GM18907 (cell line): ENCODE results near the gene FRMD4A.

ENCODE experiments used
- ATAC-seq: cut with Tn5 transposase; IDR thresholded peaks from one replicate; pipeline ENCODE4 v1.9.1; 2021; ENCODE audit warnings: mild to moderate bottlenecking, moderate library complexity; ENCODE audit not compliant: unreplicated experiment

The FRMD4A gene

DNA sequence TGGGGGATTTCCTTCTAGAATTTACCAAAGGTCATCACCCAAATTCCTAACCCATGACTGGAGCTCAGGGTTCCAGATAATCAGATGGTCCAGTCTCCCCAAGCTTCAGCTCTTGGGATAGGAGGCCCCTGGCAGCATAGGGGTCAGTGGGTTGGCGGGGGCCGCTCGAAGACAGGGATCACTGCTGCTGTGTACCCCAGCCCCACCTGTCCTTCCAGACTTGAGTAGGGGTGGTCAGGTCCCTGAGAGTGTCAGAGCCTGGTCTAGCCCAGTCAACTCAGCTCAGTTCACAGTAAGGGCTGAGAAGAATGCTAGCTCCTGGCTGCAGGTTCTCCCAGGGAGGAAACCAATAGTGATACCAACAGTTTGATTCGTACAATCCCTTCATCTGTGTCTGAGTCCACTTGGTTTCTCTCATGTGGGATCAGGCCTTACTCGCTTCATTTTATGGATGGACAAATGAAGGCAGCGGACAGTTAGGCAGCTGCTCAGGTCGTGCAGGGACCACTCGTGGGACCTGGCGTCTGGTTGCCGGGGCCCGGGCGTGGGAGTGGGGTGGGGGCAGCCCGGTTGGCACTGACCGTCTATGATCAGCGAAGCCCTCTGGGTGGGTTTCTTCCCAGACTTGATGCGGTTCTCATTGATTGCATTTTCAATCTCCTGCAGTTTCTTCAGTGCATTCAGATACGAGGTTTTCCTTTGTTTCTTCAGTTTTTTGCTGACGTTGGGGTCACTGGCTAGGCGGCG lies 665.0 kb downstream of the FRMD4A start:
- no peak for ATAC-seq

- no peak for ATAC-seq
These were observed 669.5 kb downstream of the FRMD4A start for GRCh38 chr10:13661256-13661655.

DNA sequence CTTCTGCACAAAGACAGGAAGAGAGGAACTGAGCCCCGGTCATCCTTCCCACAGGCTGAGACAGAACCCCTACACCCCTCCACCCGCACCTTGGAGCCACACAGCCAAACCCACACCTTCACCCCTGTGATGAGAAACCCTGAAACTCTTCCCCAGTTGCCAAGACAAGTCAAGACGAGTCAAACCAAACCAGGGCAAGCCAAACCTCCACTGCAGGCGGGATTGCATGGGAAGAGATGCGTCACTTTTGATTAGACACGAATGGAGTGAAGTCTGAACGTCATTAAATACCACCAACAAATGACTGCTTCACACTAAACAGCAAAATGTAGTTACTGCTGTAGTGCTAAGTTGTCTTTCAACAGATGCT lies 670.2 kb downstream of the FRMD4A start:
- no peak for ATAC-seq

- peak; percentile 52 for ATAC-seq
These were observed 670.7 kb downstream of the FRMD4A start for GRCh38 chr10:13659887-13660550.

GRCh38 chr10:13658871-13659685 lies 671.6 kb downstream of the FRMD4A start:
- ATAC-seq, result no peak

DNA sequence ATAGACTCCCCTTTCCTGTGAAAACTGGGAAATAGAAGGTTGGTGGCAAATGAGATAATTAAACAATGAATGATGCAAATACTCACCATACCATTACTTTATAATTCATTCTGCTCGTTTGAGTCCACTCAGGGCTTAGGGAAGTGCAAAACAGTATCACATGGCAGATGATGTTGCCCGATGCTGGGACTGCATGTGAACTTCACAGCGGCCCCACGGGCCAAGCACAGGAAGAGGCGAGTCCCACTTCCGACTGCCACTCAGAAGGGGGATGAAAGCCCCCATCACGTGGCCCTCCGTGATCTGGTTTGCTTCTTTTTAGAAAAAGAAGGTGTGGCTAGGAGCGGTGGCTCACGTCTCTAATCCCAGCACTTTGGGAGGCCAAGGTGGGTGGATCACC lies 672.5 kb downstream of the FRMD4A start:
- no peak for ATAC-seq

GRCh38 chr10:13657101-13657680 lies 673.5 kb downstream of the FRMD4A start:
- no peak for ATAC-seq

GRCh38 chr10:13656337-13657100 lies 674.2 kb downstream of the FRMD4A start:
- no peak for ATAC-seq

DNA sequence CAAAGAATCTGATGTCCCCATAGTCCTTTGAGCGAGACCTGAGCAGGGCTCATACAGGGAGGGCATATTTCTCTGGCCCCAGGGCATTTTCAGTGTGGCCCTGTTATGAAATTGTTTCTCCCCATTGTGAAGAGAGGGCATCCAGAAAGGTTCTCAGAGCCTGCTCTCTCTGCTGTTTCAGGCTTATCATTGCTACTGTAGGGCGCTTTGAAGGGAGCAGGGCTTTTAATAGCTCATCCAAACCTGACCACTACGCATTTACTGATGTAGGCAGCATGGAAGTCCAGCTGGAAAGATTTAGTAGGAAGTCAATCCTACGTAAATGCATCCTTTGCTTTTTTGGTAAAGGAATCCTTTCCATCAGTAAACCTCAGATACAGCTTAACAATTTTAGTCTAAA lies 675.9 kb downstream of the FRMD4A start:
- ATAC-seq, result no peak

DNA sequence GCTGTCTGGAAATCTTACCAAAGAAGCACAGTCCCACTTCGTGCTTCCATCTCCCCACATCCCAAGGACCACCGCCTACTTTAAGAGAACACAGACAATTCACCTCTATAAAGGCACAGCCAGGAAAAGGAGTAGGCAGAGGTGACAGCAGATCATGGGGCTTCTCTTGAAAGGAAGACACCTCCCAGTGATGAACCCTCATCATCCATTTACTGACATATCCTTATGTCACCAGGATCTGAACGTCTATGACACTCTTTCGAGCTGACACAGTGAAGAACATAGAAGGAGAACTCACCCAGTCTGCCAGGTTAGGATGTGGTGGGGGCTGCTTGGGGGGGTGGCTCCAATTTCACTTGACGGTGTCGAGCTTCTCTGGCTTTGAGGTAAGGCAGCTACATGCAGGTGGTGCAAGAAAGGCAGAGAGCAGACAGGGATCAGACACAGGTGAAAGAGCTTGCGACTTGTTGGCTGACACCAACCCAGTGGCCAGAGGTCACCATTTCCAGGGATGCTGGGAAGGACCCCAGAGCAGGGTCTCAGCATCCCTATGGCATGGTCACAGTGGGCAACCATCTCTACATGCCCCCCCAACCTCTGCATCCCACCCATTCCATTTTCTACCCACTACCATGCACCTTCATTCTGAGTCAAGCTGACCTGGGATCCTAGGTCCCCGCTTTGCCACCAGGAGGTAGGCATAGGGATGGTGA lies 676.5 kb downstream of the FRMD4A start:
- ATAC-seq, result no peak

GRCh38 chr10:13652860-13653259 lies 677.9 kb downstream of the FRMD4A start:
- ATAC-seq, result no peak

DNA sequence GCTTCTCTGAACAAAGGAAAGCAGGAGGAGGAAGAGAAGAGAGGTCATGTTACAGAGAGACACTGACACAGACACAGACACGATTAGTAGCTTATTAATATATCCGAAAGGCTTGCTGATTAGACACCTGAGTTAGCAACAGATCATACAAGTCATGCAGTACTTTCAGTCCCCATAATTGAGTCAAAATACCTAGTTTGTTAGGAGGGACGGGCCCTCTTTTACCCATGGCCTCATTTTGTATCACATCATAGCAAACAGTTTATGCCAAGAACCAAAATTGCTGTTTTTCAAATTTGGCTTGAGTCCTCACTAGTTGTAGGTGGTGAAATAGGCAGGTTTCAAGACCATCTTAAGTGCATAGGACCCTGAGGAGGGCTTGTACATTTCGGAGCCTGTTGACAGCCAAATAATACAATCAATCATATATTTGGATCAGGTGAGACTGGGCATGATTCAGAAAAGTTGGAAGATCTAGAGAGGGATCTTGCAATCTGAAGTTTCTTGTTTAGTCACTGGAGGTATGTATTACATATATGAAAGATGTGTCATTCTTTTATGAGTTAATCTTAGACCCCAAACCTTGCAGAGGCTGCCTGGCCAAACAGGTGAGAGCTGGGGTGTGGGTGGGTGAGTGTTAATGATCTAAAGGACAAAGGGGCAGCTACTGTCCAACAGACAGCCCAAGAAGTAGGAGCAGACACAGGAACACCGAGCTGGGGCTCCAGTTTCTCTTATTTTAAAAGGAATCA lies 678.6 kb downstream of the FRMD4A start:
- no peak for ATAC-seq

DNA sequence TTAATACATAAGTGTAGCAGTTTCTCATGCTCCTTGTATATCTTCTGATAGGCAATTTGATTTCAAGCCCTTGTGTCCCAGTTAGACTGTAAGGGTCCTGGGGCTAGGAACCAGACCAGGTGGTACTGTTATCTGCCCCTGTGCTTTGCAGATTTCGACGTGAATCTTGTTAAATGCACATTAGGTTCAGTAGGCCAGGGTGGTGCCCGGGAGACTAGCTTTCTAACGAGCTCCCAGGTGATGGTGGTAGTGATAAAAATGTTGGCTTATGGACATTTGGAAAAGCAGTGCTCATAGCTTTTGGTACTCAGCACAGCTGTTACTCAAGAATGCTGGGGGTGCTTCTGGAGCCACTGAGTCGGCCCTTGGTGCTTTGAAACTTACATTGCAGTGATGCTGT lies 679.8 kb downstream of the FRMD4A start:
- ATAC-seq, result no peak

- peak; percentile 77 for ATAC-seq
These were observed 680.7 kb downstream of the FRMD4A start for GRCh38 chr10:13649844-13650520.

- no peak for ATAC-seq
These were observed 682.3 kb downstream of the FRMD4A start for GRCh38 chr10:13648425-13648824.

DNA sequence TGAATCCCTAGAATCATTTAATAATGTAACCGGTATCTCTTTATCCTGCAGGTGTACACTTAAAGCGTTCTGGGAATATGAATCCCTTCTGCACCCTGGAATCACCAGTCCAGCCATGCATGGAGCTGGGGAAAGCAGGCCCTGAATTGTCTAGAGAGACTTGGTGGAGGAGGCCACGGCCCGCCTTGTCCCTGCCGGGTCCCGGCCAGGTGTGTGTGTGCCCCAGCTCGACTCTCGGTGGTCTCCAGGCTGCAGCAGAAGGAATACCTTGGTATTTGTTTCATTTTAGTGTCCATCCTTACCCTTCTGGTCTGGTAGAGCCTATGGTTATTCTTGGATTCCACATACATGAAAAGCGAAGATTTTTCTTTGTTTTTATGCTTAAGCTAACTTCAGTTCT lies 685.9 kb downstream of the FRMD4A start:
- no peak for ATAC-seq

GRCh38 chr10:13643016-13643415 lies 687.7 kb downstream of the FRMD4A start:
- no peak for ATAC-seq

GRCh38 chr10:13642293-13642692 lies 688.4 kb downstream of the FRMD4A start:
- no peak for ATAC-seq

DNA sequence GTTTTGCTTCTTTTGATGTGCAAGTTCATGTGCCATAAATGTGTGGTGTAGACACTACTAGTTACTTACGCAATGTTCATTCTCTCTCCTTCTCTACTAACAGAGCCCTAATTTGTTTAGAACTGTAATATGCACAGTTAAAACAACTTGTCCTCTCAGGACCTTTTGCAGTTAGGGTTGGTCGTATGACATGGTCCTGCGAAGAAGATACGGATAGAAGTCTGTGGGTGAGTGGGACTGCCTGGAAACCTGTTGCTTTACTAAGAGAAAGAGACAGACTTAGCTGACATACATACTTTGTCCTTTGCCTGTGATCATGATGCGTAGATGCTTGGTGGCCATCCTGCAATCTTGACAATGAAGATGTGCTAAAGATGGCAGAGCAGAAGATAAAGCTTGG lies 692.8 kb downstream of the FRMD4A start:
- no peak for ATAC-seq
